PC-3 (cell line): ENCODE data around the gene FAM180B. TPM values are rescaled to one million over a fixed set of nuclear protein-coding genes. Genes with fewer than 3 reads are reported as not detected.

ENCODE experiments used
- total RNA-seq: library from RNA; depleted of rRNA; stranded (reverse); fragments of >200 nt; gene quantifications from 2 replicates; pipeline ENCODE4 v1.2.3, GENCODE V29; 2014; rRNA removed

FAM180B gene
- total RNA-seq, 1 experiment from 2014 or later = not detected

Other genes with a start within 250 kb of the FAM180B start
- gene MYBPC3, start 234.0 kb upstream of the FAM180B start, total RNA-seq = not detected in 2 replicates
- gene SPI1, start 208.1 kb upstream of the FAM180B start, total RNA-seq = 0.22 TPM in 1 of 2 replicates, not detected in the other
- 29.4 and 32.5 TPM in 2 replicates for gene SLC39A13, start 178.1 kb upstream of the FAM180B start, total RNA-seq
- gene PSMC3, start 160.2 kb upstream of the FAM180B start, total RNA-seq = 275 and 314 TPM in 2 replicates
- gene RAPSN, start 137.5 kb upstream of the FAM180B start, total RNA-seq = 0.23 TPM in 1 of 2 replicates, not detected in the other
- gene CELF1, start 33.5 kb upstream of the FAM180B start, total RNA-seq = 80.1 and 92.7 TPM in 2 replicates
- gene PTPMT1, start 21.1 kb upstream of the FAM180B start, total RNA-seq = 167 and 212 TPM in 2 replicates
- 9.2 and 9.8 TPM in 2 replicates for gene KBTBD4, start 7.7 kb upstream of the FAM180B start, total RNA-seq
- gene NDUFS3, start 7.6 kb upstream of the FAM180B start, total RNA-seq = 120 and 166 TPM in 2 replicates
- gene C1QTNF4, start 7.7 kb downstream of the FAM180B start, total RNA-seq = not detected in 2 replicates
- 84.0 and 88.1 TPM in 2 replicates for gene MTCH2, start 55.9 kb downstream of the FAM180B start, total RNA-seq
- 1.8 TPM in 1 of 2 replicates, not detected in the other for gene AGBL2, start 128.7 kb downstream of the FAM180B start, total RNA-seq
- gene FNBP4, start 180.7 kb downstream of the FAM180B start, total RNA-seq = 37.4 and 60.1 TPM in 2 replicates